HG02610 (cell line): ENCODE results near the gene PPP2R2C.

Experiments
- ATAC-seq: cut with Tn5 transposase; IDR thresholded peaks from one replicate; pipeline ENCODE4 v1.9.1; 2021; ENCODE audit warnings: mild to moderate bottlenecking, moderate library complexity; ENCODE audit not compliant: unreplicated experiment

The PPP2R2C gene

DNA sequence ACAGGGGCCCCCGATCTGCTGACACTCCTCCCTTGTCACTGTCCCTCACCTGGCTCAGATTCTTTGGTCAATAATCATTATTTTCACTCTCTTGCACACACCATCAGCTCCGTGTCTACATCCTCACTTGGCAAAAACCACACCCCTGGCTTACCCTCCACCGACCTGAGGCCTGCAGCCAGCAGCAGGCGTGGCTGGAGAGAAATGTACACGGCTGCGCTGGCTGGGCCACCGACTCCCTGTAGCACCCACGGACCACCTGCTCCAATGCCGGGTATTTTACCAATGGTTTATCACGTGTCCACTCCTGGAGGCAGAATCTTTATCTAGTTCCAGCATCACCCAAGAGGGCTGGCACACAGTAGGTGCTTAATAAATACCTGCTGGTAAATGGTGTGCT is 104.3 kb downstream of the PPP2R2C start:
- no peak for ATAC-seq

GRCh38 chr4:6367371-6367851 is 105.0 kb downstream of the PPP2R2C start:
- ATAC-seq: no peak

DNA sequence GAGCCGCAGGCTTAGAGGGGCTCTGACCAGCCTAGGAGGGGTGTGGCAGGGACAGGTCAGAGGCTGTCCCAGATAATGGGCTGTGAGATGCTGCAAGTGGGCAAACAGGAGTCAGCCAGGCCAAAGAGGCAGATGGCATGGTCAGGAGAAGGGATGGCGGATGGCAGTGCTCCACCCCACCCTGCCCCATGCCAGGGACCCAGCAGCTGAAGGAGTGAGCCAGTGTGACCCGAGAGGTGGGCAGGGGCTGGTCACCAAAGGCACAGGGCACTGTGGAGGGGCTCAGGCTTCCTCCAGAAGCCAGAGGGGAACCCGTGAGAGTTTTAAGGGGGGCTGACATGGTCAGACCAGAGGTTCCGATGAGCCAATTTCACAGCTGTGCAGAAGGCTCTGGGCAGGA is 105.8 kb downstream of the PPP2R2C start:
- no peak for ATAC-seq

GRCh38 chr4:6365545-6366086 is 106.8 kb downstream of the PPP2R2C start:
- no peak for ATAC-seq

DNA sequence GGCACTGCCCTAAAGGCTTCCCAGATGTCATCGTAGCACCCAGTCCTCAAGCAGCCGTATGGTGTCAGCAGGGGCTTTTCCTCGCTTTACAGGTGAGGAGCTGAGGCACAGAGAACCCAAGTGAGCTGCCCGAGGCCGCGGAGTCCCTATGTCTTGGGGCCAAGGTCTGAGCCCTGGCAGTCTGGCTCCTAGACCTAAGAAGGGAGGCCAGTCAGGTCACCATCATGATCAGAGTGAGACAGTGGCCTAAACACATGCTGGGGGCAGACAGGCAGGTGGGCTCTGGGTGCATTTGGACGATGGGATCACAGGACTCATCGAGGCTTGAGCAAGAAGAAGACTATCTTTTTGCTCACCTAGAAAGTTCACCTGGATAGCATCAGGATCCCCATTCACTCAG is 107.8 kb downstream of the PPP2R2C start:
- no peak for ATAC-seq

DNA sequence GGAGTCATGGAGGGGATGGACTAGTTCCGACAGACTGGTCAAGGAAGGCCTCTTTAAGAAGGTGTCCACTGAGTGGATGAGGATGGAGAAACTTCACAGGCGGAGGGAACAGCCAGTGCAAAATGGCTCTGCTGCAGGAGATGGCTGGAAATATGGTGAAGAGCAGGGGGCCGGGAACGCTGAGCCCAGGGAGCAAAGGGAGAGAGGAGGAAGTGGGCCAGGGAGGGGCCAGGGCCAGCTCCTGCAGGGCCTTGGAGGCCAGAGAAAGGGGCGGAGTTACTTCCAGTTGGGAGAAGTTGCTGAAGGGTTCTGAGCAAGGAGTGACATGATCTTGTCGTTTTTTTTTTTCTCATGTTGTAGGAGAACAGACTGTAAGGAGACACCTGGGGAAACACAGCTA is 108.3 kb downstream of the PPP2R2C start:
- ATAC-seq: no peak

- ATAC-seq: no peak
Measured at GRCh38 chr4:6362896-6363295, 109.5 kb downstream of the PPP2R2C start.

- no peak for ATAC-seq
Measured at GRCh38 chr4:6362243-6362885, 110.0 kb downstream of the PPP2R2C start.

DNA sequence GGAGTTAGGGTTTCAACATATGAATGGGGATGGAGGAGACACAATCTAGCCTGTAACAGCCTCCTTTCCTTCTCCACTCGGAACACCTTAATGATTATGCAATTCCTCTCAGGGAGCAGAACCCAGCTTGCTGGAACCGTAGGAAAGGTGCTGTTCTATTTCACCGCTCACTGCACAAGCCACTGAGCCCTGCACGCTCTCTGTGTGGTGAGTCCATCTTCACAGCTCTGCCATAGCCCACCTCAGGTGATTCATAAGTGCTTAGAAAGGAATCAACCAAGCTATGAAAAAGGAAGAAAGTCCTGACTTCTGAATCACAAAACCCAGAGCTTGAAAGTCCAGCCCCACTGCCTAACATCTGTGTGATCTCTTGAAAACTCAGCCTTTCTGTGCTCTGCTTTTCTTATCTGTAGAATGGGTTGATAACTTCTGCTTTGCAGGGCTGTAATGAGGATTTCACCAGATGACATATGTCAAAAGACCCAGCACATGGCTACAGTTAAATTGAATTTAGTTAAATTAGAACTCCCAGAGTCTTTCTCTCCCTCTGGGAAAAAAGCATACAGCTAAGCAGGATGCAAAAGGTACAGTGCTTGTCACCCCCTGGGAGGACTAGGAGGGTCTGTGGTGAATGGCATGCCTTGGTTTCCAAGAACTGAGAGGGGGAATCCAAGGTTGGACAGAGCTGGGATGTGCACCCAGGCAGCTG is 111.2 kb downstream of the PPP2R2C start:
- no peak for ATAC-seq

- no peak for ATAC-seq
Measured at GRCh38 chr4:6360385-6360784, 112.0 kb downstream of the PPP2R2C start.

DNA sequence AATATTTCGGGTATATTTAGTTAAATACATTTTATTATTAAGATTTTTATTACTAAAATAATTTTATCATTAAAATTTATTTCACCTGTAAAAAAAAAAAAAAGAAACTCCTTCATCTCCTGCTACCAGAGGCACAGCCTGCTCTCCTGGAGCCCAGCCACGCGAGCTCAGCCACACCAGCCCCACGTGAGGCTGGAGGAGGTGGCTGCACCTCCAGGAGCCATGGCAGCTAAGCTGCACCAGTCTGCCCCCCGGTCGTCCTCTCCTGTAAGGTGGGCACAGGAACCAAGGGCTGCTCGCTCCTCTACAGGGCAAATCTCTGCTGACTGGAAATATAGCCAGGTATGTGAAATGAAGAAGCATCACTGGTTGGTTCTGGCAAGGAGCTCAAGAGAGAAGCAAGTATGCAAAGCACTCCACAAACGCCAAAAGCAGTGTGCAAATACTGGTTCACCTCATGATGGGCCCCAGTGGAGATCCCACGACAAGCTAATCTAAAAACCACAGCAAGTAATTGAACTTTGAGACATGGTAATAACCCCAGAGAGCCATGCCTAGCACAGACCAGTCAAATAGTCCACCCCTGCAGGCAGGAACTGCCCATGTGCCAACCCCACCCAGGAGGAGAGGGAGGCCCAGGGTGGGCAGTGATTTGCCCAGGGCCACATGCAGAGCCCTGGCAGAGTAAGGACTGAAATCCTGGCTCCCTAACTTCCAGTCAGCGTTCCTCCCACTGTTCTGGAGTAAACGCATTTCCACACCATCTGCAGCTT is 112.7 kb downstream of the PPP2R2C start:
- ATAC-seq: no peak

GRCh38 chr4:6357476-6357875 is 114.9 kb downstream of the PPP2R2C start:
- ATAC-seq: no peak

- ATAC-seq: no peak
Measured at GRCh38 chr4:6356076-6356560, 116.3 kb downstream of the PPP2R2C start.

DNA sequence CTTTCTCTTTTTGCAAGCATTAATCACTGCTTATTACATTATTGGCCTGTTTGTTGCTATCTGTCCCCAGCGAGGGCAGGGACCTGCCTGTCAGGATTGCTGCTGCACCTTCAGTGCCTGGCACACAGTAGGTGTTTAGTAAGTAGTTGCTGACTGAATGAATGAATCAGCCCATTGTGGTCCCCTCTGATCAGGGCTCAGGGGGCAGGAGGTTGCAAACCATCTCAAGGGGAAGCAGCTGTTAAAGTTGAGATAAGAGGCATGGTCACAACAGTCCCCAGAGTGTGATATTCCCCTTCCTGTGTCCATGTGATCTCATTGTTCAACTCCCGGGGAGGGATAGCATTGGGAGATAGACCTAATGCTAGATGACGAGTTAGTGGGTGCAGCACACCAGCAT is 117.4 kb downstream of the PPP2R2C start:
- no peak for ATAC-seq

DNA sequence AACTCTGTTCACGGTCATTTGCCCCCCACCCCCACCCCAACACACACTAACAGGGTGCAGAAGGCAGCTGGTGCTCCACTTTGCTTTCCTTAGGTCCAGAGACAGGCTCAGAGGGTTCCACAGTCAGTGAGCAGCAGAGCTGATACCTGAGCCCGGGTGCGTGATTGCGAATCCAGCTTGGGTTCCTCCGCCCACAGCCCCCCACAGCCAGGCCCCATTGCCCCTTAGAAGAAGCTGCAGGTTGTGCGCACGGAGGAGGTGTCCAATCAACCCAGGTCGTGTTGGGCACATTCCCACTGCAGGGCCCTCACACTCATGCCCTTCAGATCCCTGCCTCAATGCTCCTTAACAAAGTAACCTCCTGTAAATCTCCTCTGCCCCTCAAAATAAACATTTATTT is 117.8 kb downstream of the PPP2R2C start:
- ATAC-seq: no peak

DNA sequence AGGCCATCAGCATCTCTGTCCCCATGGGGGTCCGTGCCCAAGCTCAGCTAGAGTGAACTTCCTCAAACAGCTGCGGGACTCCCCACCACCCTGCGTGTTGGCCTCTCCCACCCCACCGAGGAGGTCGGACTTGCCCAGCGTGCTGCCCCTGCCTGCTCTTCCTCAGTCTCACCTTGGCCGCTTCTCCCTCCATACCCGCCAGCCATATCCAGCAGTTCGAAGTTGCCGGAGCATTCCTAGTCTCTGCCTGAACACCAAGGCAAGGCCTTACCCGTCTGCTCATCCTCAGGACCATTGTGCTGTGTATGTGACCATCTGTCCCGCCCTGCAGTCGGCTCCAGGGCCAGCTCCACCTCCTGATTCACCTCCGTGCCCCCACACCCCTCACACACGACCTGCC is 118.3 kb downstream of the PPP2R2C start:
- ATAC-seq: no peak

- no peak for ATAC-seq
Measured at GRCh38 chr4:6352031-6352692, 120.3 kb downstream of the PPP2R2C start.

GRCh38 chr4:6351246-6352000 is 121.0 kb downstream of the PPP2R2C start:
- ATAC-seq: no peak

DNA sequence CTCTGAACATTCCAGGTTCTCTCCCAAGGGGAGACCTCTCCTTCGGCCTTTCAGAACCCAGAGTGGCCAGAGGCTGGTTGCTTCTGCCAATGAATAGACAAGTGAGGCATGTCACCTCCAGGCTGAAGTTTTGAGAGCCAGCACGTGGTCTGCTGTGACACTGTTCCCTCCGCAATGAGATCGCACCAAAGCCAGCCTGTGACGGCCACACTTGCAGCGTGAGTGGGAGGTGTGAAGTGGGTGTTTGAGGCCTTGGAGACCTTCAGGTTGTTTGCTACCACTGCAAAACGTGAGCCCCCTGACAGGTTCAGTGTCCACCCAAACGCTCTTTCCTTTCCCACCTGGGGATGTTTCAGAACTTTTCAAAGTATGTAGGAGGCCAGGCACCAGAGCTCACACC is 121.8 kb downstream of the PPP2R2C start:
- no peak for ATAC-seq
